Testis (tissue), 2 donors: ENCODE data around the gene B3GAT1.

ENCODE experiments used
- POLR2A ChIP-seq: fragments of 450-650 bp; IDR thresholded peaks from one replicate; pipeline ENCODE4 v1.6.1; 2017; ENCODE audit warnings: antibody characterized with exemption, mild to moderate bottlenecking, moderate library complexity
- TF ChIP-seq, protein P1 (sequence below), 3 experiments: fragments of 450-650 bp in 2 of 3; fragments of 200-600 bp in 1 of 3; sonication (generic) in 1 of 3; IDR thresholded peaks; one replicate each; pipeline ENCODE4 v1.5.1; 2016 to 2019; ENCODE audit warnings: antibody characterized with exemption in 3 of 3, mild to moderate bottlenecking in 2 of 3, moderate library complexity in 1 of 3

DNA sequence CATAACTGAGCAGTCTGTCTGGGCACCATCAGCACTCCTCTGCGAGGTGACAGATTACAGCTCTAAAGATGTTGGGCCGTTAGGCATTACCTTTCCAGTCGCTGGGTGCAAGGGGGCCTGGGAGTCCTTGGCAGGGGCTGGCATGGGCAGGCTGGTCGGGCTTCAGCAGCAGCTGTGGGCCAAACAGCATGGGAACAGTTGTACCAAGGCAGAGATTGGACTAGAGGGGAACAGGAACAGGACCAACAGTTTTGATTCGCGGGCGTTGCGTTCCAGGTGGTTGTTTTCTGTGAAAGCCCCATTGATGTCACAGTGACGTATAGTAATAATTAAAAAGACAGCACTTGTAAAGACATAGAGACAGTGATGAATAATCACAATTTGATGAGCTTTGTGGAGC is 25.8 kb upstream of the B3GAT1 start:
- TF ChIP-seq, protein P1, sequence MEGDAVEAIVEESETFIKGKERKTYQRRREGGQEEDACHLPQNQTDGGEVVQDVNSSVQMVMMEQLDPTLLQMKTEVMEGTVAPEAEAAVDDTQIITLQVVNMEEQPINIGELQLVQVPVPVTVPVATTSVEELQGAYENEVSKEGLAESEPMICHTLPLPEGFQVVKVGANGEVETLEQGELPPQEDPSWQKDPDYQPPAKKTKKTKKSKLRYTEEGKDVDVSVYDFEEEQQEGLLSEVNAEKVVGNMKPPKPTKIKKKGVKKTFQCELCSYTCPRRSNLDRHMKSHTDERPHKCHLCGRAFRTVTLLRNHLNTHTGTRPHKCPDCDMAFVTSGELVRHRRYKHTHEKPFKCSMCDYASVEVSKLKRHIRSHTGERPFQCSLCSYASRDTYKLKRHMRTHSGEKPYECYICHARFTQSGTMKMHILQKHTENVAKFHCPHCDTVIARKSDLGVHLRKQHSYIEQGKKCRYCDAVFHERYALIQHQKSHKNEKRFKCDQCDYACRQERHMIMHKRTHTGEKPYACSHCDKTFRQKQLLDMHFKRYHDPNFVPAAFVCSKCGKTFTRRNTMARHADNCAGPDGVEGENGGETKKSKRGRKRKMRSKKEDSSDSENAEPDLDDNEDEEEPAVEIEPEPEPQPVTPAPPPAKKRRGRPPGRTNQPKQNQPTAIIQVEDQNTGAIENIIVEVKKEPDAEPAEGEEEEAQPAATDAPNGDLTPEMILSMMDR (IDR thresholded peaks at IDR 0.05), result no peak
- no peak for TF ChIP-seq POLR2A
